ENCODE measurements around the gene UGGT1.

DNA sequence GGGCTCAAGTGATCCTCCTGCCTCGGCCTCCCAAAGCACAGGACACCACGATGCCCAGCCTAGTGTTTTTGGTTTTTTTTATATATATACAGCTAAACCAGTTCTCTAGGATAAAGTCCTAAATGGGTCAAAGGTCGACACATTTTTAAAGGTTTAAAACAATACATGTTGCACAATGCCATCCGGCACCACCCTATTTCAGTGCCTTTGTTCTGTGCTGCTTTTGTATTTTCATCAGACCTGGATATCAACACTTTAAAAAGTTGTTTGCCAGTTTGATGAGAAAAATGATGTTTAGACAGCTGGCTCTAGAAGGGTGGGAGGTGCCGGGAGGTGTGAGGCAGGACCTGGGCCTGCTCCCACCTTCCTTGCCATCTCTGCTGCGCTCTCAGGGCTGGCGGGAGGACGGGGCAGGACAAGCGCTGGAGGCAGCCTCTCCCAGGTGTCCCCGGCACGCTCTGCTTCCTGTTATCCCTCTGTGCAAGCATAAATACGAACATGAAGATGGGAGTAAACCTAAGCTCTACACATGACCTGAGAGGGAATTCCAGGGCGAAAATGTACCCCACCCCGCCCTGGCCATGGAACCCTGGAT is 124.0 kb downstream of the UGGT1 start:
- TF ChIP-seq, protein P1, sequence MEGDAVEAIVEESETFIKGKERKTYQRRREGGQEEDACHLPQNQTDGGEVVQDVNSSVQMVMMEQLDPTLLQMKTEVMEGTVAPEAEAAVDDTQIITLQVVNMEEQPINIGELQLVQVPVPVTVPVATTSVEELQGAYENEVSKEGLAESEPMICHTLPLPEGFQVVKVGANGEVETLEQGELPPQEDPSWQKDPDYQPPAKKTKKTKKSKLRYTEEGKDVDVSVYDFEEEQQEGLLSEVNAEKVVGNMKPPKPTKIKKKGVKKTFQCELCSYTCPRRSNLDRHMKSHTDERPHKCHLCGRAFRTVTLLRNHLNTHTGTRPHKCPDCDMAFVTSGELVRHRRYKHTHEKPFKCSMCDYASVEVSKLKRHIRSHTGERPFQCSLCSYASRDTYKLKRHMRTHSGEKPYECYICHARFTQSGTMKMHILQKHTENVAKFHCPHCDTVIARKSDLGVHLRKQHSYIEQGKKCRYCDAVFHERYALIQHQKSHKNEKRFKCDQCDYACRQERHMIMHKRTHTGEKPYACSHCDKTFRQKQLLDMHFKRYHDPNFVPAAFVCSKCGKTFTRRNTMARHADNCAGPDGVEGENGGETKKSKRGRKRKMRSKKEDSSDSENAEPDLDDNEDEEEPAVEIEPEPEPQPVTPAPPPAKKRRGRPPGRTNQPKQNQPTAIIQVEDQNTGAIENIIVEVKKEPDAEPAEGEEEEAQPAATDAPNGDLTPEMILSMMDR (IDR thresholded peaks at IDR 0.05), result no peak
- TF ChIP-seq POLR2A (IDR thresholded peaks at IDR 0.05), result no peak

Data from lower leg skin (tissue), 3 donors.